NCI-H510A (cell line): ENCODE results near the gene FAM83D.

Source experiments
- DNase-seq: peaks from one replicate; lab custom pipeline; 2025; lab: John Stamatoyannopoulos, UW

FAM83D gene

DNA sequence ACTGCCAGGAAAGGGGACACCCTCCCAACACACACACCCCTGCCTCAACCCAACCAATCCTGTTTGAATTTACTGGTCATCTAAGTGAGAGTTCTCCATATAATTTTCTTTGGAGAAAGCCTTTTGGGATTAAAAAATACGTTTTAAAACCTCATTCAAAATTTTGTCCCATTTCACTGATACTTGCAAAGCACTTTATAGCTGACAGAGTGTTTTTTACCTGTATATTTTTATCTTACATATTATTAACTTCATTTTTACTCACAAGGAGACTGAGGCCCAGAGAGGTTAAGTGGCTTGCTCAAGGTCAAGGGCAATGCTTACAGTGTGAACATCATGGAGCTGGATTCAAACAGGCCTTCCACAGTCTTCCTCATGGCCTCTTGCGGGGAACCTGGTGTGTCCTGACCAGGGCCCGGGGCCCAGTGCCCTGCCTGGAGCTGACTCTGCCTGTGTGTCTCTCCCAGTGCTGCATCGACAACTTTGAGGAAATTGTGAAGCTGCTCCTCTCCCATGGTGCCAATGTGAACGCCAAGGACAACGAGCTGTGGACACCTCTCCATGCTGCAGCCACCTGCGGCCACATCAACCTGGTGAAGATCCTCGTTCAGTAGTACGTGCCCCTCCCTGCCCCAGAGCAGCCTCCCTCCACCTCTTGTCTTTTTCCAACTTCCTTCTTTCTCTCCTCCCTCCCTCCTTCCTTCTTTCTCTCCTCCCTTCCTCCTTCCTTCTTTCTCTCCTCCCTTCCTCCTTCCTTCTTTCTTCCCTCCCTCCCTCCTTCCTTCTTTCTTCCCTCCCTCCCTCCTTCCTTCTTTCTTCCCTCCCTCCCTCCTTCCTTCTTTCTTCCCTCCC, 30.9 kb upstream of the FAM83D start:
- DNase-seq: no peak

- no peak for DNase-seq
Measured at GRCh38 chr20:38896009-38896594, 30.1 kb upstream of the FAM83D start.

DNA sequence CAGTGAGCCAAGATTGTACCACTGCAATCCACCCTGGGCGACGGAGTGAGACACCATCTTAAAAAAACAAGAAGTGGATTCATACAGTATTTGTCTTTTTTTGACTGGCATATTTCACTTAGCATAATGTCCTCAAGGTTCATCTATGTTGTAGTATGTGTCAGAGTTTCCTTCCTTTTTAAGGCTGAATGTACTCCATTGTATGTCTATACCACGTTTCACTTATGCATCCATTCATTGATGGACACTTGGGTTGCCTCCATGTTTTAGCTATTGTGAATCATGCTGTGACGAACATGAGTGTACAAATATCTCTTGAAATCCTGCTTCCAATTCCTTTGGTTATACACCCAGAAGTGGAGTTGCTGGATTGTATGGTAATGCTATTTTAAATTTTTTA, 28.9 kb upstream of the FAM83D start:
- DNase-seq: no peak

- no peak for DNase-seq
Measured at GRCh38 chr20:38900606-38901005, 25.6 kb upstream of the FAM83D start.

DNA sequence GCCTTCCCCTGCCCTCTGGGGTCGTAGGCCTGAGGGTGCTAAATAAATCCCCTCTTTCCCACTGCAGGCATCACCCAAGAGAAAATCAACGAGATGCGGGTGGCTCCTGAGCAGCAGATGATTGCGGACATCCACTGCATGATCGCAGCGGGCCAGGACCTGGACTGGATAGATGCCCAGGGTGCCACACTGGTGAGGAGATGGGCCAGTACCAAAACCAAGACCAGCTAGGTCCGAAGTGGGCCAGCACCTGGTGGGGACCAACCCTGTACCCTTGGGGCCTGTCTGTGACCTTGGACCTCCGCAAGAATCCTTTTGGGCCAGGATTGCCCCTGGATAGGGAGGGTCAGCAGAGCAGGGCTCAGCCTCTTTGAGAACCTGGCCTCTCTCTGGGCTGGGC, 23.6 kb upstream of the FAM83D start:
- no peak for DNase-seq

DNA sequence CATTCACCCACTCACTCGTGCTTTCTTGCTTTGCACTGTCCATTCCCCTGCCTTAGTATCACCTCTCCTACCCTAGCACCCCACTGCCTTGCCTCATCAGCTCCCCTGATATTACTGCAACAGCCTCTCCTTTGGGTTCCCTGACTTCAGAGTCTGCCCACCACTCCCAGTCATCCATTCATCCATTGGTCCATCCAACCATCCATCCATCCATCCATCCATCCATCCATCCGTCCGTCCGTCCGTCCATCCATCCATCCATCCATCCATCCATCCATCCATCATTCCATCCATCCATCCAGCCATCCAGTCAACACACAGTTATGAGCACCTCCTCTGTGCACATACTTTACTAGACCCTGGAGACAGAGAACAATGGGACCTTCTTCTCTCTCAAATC, 22.9 kb upstream of the FAM83D start:
- DNase-seq: no peak

- DNase-seq: no peak
Measured at GRCh38 chr20:38905375-38905774, 20.8 kb upstream of the FAM83D start.

GRCh38 chr20:38907918-38908677, 18.1 kb upstream of the FAM83D start:
- DNase-seq: no peak

GRCh38 chr20:38915355-38915754, 10.9 kb upstream of the FAM83D start:
- DNase-seq: no peak

DNA sequence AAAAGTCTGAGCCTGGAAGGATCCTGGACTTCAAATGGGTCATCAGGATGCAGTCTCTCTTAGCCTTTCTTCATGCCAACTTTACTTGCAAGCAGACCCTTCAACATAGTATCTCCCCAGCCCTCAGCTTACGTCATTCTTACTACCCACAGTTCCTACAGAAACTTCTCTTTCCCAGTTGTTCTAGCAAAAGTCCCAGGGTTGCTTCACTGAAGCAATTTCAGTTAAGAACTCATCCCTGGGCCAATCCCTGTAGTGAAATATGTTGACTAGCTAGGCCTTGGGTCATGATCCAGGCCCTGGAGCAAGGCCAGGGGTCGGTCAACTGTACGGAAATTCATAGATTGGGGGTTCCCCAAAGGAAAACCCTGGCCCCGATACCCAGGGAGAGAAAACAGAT, 8.6 kb upstream of the FAM83D start:
- DNase-seq: no peak

DNA sequence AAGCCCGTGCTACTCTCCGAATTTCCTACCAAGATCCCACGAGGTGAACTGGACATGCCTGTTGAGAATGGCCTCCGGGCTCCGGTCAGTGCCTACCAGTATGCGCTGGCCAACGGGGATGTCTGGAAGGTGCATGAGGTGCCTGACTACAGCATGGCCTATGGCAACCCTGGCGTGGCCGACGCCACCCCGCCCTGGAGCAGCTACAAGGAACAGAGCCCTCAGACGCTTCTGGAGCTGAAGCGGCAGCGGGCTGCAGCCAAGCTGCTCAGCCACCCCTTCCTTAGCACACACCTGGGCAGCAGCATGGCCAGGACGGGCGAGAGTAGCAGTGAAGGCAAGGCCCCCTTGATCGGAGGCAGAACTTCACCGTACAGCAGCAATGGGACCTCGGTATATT, 8.0 kb upstream of the FAM83D start:
- no peak for DNase-seq

- DNase-seq: no peak
Measured at GRCh38 chr20:38919683-38920082, 6.5 kb upstream of the FAM83D start.

DNA sequence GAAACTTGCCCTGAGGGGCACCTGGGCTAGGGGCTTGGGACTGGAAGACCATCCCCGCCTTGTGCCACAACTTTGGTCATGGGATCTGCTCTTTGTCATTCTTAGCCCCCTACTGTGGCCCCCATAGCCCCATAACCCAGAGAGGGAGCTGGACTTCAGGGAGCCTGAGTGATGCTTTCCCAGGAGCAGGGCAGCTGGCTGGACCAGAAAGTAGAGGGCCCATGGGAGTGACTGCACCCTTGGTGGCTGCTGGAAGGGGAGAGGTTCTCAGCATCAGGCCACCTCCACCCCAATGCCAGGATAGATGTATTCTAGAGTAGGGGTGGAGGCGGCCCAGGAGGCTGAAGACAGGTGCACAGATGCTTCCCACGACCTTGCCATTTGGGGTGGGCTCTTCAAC, 5.8 kb upstream of the FAM83D start:
- no peak for DNase-seq

DNA sequence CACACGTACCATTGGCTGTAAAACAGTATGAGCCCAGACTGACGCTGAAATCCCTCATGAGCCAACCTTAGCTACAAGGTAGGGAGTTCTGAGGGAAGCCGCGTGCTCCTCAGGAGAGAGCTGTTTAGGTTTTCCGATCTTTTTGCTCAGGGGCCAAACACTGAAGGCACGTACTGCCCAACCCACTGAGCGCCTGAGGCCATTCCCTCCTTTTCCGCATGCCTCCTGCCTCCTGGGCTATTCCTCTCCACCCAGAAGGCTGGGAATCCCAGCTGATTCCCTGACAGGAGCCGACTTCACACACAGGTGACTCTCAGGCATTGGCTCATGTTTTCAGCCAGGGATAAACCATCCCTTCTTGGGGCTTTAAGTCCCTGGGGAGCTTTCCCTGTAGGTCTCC, 5.4 kb upstream of the FAM83D start:
- DNase-seq: no peak

GRCh38 chr20:38924718-38925117, 1.5 kb upstream of the FAM83D start:
- no peak for DNase-seq

DNA sequence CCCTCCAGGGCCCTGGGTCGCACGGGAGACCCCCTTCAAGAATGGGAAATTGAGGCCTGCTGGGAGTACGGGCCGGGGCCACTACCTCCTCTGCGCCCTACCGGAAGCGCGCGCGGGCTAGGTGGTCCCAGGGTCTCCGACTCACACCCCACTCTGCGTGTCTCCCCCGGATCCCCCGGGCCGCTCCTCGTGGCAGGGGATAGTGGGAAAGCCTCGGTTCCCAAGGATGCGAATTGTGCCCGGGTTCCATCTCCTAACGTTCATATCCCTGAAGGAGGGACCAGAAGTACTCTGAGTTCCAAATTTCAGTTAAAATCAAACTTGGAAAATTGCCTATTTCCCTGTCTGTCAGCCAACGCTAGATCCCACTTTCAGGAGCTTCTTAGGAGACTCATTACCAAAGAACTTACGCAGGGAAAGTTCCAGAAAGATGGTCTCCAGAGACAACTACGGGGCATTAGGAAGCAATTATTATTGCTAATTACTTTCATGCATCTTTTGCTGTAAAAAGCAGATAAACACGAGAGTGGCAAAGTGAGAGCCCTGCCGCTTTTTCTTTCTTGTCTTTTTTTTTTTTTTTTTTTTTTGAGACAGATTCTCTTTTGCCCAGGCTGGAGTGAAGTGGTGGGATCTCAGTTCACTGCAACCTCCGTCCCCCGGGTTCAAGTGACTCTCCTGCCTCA, 858 bp downstream of the FAM83D start:
- no peak for DNase-seq

GRCh38 chr20:38927902-38928578, 1.8 kb downstream of the FAM83D start:
- DNase-seq: no peak

GRCh38 chr20:38930242-38930569, 4.0 kb downstream of the FAM83D start:
- no peak for DNase-seq

DNA sequence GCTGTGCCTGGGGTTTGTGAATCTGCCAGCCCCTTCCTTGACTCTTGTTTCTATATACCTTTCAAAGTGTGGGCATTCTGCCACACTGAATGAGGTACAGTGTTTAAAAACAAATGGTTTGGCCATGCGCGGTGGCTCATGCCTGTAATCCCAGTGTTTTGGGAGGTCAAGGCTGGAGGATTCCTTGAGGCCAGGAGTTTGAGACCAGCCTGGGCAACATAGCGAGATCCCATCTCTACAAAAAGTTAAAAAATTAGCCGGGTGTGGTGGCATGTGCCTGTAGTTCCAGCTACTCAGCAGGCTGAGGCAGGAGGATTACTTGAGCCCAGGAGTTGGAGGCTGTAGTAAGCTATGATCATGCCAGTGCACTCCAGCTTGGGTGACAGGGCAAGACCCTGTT, 5.8 kb downstream of the FAM83D start:
- DNase-seq: no peak

- no peak for DNase-seq
Measured at GRCh38 chr20:38932457-38933120, 6.4 kb downstream of the FAM83D start.

DNA sequence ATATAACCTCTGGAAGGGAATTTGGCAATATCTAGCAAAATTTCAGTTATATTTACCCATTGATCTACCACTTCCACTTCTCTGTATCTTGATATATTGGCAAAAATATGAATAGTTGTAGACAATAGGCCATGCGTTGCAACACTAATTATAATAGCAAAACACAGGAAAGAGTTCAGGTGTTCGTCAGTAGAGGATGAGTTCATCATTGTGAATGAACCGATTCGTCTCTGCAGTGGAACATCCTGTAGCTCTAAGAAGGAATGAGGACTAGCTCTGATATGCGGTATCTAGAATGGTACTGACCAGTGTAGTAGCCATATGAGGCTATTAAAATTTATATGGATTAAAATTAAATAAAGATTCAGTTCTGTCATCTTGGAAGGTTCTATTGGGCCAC, 8.3 kb downstream of the FAM83D start:
- no peak for DNase-seq

DNA sequence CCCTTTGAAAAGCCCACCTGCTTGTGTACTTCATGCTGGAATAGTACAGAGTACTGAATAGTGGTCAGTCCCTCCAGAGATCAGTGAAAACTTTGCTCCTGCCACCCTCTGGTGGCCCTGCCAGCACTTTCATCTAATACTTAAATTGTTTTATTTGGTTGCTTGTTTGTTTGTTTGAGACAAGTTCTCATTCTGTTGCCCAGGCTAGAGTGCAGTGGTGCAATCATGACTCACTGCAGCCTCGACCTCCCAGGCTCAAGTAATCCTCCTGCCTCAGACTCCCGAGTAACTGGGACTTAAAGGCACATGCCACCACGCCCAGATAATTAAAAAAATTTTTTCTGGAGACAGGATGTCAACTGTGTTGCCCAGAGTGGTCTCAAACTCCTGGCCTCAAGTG, 9.1 kb downstream of the FAM83D start:
- no peak for DNase-seq
